Measurements from ENCODE around the gene KIAA2012.

- TF ChIP-seq CTCF (optimal IDR thresholded peaks at IDR 0.05 in 1 of 3, IDR thresholded peaks at IDR 0.05 in 1 of 3, conservative IDR thresholded peaks at IDR 0.05 in 1 of 3; ENCODE audit: extremely low read depth in 1 of 3, insufficient read depth in 2 of 3, low read length in 3 of 3), result no peak
- TF ChIP-seq EZH2 (IDR thresholded peaks at IDR 0.05; ENCODE audit: low read length), result no peak
These were observed 6.2 kb upstream of the KIAA2012 start for GRCh38 chr2:202066875-202067274.
